NCI-H1092 treated with DMSO at 0.1 percent for 48 hours (cell line): ENCODE results near the gene MAST4.

ENCODE experiments used
- DNase-seq: peaks from one replicate; lab custom pipeline; 2025; lab: John Stamatoyannopoulos, UW

Gene MAST4

DNA sequence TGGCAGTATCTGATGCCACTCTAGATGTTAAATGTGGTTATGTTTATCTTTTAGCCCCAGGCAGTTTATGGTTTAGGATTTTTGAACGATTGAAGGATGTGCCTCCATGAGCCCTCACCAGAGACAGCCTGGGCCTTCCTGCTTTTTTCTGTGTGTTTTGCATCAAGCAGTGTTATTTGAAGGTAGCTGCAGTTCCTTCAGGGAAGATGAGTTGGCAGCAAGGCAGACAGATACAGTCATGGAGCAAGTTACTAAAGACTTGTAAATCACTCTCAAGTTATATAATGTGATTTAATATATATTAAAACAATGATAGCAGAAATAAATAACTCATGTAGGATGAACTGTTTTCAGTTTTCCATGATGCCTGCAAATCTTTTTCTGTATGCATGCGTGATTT is 395.6 kb downstream of the MAST4 start:
- DNase-seq: no peak

DNA sequence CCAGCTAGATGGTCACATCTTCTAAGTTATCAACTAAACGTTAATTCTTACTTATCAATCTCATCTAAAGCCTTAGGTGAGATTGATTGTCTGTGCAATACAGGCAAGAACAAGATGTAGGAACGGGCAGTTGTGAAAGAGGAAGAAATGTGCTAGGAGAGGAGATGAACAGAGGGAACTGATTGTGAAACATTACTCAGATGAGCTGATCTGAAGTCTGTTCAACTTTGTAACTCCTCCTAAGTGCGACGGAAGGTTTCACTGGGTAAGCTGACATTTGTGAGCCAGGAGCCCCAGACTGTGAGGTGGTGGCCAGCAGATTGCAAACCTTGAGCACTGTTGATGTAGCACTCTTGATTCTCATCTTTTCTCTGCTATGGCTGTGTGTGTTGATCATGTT is 396.4 kb downstream of the MAST4 start:
- no peak for DNase-seq

DNA sequence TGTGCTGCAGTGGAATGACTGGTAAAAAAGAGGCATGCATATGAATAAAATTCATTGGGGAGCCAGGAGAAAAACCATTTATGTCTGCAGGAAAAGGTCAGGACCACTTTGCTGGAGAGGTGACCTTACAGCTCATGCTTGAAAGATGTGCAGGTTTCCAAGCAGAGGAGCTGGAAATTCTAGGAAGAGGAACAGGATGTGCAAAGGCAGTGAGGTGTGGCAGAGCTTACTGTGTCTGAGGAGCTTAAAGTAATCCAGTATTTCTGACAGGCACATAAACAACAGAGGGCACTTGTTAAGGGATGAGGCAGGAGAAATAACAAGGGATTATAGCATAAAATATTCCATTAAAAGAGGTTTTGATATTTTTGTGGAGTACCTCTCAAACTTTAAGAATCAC is 397.3 kb downstream of the MAST4 start:
- no peak for DNase-seq

DNA sequence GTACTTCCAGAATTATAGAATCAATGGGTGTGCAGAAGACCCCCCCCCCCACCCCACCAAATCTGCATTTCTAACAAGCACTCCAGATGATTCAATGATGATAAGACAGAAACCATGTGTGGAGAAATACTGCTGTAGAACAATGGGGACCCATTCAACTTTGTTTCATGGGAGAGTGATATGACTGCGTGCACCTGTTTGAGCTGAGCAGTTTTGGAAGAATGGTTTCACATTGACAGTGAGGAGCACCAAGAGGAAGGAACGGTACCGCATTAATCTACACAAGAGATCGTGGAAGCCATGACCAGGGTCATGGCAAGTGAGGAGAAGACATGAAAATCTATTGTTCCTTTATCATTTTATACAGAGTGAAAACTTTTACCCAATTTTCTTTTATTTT is 397.7 kb downstream of the MAST4 start:
- no peak for DNase-seq

DNA sequence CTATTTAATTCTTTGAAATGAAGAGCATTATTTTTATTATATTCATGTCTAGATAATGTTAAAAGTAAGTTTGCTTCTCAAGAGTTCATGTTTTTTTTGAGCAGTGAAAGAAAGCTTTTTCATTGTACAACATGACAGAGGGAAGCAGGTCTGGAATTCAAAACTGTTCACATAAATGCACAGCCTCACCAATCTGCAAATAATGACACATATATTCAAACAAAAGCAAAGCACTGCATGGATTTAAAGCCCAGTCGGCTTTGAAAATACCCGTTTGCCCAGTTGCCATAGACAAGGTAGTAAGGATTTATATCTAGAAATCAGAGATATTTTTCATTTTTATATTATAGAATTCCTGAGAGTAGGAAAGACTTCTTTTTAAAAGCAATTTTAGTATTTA is 398.6 kb downstream of the MAST4 start:
- no peak for DNase-seq

DNA sequence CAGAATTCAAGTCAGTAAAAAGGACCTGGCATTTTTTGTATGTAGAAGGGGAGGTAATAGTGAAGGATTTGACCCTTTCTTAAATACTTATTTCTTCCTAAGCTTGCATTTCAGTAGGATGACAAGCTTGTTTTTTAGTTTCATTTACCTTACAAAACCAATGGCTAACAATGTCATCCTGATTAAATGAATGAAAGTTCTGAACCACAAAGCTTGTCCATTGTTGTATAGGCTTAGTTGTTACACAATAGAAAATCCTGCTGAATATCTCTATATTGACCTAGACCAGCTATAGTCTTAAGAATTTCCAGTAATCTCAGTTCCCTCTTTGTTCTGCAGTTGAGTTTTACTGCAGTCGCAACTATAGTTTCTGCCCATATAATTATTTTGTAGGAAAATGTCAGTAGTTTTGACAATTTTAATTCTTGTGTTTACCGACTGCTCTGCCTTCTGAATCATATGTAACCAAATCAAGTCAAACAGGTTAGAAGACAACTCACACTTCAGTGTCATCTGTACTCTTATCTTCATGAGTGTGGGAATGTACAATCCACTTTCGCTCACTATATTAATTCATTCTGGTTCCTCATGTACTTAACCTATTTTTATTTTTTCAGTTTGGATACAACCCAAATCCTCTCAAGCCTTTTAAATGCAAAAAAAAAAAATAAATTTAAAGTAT is 404.7 kb downstream of the MAST4 start:
- no peak for DNase-seq

DNA sequence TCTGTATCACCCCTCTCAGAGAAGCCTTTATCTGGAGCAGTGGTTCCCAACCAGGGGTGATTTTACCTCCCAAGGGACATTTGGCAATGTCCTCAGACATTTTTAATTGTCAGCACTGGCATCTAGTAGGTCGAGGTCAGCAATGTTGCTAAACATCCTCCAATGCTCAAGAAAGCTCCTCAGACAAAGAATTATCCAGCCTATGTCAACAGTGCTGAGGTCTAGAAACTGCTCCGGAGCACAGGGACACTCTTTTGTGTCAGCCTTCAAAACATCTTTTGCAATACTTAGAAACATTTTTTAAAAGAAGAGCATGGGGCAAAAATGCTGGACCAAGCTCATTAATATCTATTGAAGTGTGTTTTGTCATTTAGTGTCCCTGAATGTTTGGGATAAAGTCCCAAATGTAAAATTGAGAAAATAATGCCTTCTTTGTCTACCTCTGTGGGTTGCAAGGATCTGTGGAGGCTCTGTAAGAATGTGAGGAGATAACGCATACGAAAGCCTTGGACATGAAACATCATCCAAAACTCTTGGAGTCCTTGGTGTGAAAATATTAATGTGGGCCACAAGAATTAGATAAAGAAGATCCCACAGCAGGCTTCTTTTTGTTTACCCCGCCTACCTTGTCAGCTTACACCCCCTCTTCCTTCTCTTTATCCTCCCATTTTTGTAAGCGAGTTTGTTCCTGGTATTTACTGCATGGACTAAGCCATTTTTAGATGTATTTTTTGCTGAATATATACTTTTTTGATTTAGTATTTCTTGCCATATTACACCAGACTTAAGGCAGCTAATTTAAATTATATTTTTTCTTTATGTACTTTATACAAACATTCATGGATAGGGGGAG is 406.9 kb downstream of the MAST4 start:
- no peak for DNase-seq

DNA sequence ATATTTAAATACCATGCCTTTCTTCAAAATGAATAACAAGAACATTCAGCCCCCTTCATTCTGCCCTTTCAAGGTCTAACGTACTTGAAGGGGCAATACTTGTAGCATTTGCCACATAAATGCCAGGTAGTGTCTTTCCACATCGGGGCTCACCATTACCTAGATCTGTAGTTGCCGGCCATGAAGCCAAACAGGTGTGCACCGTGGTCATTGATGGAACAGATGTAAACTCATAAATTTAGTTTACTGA is 407.4 kb downstream of the MAST4 start:
- DNase-seq: no peak

DNA sequence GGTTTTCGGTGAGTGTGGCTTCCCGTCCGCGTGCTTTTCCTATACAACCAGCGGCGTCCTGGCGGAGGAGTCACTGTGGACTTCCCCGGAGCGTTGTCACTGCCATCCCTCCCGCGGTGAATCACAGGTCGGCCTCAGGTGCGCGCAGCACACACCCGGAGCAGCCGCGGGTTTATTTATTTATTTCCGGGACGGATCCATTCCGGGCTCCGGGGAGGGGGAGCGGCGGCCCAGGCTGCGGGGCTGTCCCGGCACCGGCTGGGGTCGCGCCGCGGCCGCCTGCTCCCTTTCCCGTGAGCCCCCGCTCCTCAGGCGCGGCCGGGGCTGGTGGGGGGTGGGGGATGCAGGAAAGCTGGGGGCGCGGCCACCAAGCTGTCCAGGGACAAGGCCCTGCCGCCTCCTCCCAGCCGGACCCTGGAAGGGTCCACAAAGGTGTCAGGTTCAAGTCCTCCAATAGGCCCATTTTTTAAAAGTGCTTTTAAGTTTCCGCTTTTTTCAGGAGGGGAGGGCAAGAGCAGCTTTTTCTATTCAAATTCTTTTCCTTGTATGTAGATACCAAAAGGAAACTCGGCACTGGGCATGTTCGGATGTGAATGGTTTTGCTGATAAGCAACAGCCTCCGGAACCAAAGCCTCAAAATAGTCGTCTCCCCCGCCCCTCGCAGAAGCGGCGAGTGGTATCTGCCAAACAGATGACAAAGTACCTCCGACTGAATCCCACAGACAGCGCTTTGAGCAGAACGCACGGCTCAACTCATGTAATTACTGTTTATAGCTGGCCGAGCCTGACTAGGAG is 407.9 kb downstream of the MAST4 start:
- DNase-seq: peak; percentile 57

DNA sequence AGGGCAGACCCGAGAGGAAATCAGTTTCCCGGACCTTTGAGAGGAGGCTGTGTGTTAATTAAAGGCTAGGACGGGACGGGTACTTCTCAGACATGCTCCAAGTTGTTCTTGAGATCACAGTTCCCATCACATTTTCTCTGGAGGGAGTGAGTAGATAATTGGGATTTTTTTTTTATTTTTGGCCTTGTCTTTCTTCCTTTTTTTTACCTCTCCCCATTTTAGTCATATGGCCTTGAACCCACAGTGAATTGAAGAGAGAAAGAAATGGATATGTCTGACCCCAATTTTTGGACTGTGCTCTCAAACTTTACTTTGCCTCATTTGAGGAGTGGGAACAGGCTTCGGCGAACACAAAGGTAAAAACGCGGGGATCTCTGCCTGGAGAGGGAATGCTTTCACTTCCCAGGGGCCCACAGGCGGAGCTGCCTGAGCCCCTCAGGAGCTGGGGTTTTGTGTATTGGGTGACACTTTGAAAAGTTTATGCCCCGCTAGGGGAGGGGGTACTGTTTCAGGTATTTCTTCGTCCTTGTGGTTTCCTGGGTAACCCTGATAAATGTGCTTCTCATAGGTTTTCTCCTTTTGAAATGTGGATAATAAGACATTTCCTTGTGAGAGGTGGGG is 408.6 kb downstream of the MAST4 start:
- DNase-seq: no peak

DNA sequence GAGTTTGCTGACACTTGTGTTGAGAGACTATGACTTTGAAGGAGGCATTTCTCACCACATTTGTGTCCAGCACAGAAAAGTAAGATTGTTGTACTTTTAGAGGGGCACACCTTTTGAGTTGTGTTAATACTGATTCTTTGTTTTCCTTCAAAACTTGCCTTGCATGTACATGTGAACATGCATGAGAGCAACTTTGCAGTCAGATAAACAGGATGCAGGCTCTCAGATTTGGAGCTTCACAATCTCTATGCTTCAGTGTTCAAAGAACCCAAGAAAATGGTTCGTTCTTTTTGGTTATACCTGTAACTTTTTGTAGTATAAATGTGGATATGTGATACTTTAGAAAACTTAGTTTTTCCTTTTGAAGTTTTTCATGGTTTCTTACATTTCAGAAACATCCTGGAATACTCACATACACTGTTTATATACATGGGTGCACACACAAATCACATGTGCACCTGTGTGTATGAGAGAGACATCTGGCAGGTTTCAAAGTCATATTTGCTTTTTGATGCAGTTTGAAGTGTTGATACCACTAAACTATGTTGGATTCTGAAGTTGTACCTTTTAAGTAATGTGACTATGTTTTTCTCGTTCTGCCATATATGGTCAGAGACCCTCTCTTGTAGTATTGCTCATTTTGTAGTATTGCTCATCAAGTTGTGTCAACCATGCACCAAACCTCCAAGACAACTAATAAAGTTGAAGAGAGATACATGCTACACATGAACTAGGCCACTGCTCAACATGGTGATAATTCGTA is 409.7 kb downstream of the MAST4 start:
- no peak for DNase-seq

DNA sequence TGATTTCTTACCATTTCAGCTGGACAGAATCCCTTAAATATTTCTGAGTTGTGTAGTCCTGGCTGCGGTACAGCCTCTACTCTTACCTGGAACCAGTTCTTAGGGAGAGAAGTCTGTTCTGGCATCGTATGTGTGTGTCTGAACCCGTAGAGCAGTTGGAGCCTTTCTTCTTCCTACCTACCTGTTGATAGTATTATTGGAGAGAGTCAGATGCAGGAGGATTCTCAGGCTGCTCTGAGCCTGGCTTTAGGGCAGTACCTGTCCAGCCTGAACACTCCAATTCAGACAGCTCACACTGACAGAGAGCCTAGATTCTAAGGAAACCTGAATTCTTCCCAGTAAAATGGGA is 410.3 kb downstream of the MAST4 start:
- no peak for DNase-seq

DNA sequence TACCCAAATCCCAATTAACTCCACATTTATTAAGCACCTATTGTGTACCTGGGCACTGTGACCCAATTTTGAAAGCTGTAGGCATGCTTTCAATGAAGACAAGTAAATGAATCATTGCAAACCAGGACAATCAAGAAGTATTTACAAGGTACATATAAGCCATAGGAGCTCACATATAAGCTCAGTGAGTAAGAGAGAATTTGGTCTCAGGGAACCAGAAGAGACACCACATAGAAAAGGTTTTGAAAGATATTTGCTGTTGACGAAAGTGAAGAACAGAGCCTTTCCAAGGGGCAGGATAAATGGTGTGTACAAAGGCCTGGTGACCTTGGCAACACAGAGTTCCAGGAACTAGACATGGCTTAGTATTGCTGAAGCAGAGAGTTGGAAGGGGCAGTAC is 412.8 kb downstream of the MAST4 start:
- DNase-seq: no peak

DNA sequence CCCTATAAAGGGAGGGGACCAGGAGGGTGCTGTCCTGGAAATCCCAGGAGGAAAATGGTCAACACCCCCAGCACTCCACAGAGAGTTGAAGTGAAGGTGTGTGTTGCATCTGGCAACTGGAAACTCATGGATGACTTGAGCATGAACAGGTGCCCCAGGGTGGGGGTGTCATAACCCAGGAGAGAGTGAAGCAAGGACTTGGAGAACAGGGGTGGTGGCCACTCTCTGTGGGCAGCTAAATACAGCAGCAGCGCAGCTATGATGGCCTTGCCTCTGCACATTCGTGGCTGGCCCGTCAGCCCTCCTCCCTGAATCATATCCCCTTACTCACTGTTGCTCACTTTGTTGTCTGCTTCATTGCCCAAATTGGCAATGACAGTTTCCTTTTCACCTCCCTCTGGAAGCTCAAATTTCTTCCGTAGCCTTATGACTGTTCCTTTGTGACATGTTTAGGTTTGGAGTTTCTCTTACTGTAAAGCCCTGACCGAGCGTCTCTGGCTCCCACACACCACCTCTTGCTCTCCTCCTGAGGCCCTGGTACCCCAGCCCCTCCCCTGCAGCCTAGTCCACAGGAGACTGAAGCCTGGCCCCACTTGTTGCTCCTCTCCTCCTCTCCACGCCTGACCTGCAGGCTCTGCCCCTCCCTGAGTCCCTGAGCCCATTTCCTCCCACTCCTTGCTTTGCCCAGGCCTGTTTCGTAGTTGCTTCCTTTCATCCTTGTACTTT is 414.7 kb downstream of the MAST4 start:
- peak; percentile 20 for DNase-seq

DNA sequence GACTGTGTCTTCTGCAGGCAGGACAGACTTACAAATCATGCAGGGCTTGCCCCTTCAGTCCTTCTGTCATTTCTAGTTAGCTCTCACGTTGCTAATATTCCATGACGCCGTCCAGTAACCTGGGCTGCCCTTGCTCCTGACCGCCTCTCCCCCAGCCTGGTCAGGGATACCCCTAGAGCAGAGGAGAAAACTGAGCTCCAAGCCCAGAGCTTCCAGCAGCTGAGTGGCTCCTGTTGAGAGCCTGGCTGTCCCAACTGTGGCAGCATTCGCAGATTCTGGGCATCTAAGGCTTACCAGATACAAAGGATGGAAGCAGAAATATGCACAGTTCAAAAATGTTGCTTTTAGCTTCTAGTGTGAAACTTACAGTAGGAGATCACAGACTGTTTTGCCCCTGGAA is 415.2 kb downstream of the MAST4 start:
- no peak for DNase-seq

DNA sequence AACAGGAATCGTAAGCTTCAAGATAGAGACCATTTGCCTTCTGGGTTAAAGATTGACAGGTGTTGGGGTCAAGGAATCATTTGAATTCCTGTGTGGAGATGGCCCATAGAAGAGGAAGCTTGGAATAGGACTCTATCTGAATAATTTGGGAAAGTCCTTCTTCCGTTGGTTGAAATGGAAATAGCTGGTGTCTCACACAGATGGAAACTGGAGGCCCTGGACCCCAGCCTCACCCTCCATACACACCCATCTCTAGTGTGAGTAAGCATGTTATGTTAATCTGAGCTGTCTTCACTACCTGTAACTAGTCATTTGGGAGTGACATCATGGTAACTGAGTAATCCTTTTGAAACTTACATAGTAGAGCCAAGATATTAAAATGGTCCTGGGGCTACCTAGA is 416.0 kb downstream of the MAST4 start:
- DNase-seq: no peak

DNA sequence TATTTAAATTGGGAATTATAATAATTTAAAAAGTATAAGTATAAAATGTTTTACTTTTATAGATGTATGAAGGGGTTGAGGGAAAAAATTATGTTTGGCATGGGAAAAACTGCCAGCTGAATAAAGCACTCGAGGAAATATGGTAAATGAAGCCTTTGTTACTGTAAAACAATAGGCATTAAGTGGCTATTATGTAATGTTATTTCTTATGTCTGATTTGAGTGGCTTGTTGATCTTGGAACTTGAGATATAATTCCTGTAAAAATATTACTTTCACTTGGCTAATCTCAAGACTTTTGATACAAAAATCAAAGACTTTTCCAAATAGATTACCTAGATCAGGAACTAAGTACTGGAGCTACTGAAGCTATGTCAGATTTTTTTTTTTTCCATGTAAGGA is 417.5 kb downstream of the MAST4 start:
- DNase-seq: no peak

DNA sequence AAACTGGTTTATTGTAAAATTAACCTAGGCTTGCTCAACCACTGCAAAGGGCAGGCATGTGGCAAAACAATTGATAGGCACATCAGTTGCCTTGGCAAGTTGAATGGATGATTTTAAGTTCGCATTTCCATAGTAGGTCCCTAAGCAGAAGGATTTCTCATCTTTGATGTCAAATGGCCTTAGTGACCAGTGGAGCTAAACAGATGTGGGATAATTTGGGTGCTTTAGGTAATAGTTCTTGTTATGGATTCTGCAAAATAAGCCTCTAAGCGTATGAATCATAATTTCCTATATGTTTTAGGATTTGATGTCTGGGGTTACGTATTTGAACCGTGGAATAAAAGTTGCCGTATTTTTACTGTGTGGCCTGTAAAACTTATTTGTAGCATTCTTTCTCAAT is 418.0 kb downstream of the MAST4 start:
- no peak for DNase-seq

DNA sequence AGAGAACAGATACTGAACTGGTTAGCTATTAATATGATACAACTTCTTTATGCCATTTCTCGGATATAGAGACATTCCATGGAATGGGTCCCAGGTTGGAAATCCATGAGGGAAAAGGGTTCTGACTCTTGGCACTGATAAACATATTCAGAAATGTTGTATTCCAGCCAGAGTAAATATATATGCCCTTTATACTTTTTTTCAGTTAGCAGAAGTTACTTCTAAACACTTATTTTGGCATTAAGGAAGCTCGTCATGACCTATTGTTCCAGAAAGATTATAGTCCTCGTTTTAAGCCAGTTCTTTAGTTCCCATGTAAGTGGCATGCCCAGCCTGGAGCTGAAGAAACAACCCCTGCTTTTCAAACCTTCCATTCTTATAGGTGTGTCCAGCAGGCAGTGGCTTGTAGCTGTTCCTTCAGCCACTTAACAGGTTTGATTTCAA is 418.8 kb downstream of the MAST4 start:
- DNase-seq: no peak

DNA sequence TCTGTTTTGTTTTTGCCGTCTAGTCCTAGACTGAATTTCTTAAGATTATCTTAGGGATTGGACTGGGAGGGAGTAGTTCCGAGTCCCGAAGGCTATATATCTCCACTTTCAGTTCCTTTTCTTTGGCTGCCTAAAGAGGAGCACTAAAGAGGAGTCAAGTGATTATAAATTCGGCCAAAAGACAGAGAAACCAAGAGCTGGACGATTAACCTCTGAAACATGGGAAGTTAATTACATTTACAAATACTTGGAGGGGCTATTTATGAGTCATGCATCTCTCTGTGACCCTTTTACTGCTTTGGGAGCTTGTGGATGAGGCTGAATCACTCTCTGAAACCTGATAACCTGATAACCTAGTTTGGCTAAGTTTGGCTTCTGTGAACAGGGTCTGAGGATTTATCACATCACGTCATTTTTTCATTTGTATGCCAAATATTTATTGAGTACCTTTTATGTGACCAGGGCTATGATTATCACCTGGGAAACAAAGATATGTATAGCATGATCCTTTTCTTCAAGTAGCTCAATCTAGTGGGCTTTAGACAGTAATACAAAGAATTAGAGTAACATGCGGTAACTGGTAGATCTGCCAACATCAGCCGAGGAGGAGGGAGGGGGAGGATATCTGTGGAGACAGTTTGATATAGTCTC is 419.5 kb downstream of the MAST4 start:
- peak; percentile 66 for DNase-seq
